Activated CD4-positive, alpha-beta T cell treated with anti-CD3 and anti-CD28 coated beads for 48 hours (primary cell): ENCODE measurements around the gene NPTXR.
"Not testable (repeated sequence)": the region's sequence is repeated elsewhere in the genome, so short reads cannot be mapped to it uniquely, and the experiment has no call there.

ENCODE experiments used
- DNase-seq: peaks from one replicate; pipeline ENCODE4 v3.0.0-alpha.2; 2020

Gene NPTXR

GRCh38 chr22:38868286-38868721 is 24.5 kb upstream of the NPTXR start:
- no peak for DNase-seq

GRCh38 chr22:38867471-38868285 is 23.9 kb upstream of the NPTXR start:
- no peak for DNase-seq

- no peak for DNase-seq
These were observed 23.3 kb upstream of the NPTXR start for GRCh38 chr22:38867124-38867455.

GRCh38 chr22:38866399-38867123 is 22.7 kb upstream of the NPTXR start:
- no peak for DNase-seq

GRCh38 chr22:38866024-38866398 is 22.2 kb upstream of the NPTXR start:
- DNase-seq = no peak

- DNase-seq = no peak
These were observed 21.6 kb upstream of the NPTXR start for GRCh38 chr22:38865201-38866023.

GRCh38 chr22:38864361-38865191 is 20.7 kb upstream of the NPTXR start:
- DNase-seq = no peak

- no peak for DNase-seq
These were observed 19.8 kb upstream of the NPTXR start for GRCh38 chr22:38863531-38864131.

- DNase-seq = no peak
These were observed 18.8 kb upstream of the NPTXR start for GRCh38 chr22:38862375-38863329.

- no peak for DNase-seq
These were observed 18.1 kb upstream of the NPTXR start for GRCh38 chr22:38861927-38862326.

- DNase-seq = no peak
These were observed 17.5 kb upstream of the NPTXR start for GRCh38 chr22:38861170-38861876.

- DNase-seq = no peak
These were observed 16.7 kb upstream of the NPTXR start for GRCh38 chr22:38860283-38861169.

- DNase-seq = no peak
These were observed 15.9 kb upstream of the NPTXR start for GRCh38 chr22:38859581-38860282.

- DNase-seq = no peak
These were observed 14.7 kb upstream of the NPTXR start for GRCh38 chr22:38858492-38858891.

- not testable (repeated sequence) for DNase-seq
These were observed 10.6 kb upstream of the NPTXR start for GRCh38 chr22:38854476-38854875.

- not testable (repeated sequence) for DNase-seq
These were observed 10.1 kb upstream of the NPTXR start for GRCh38 chr22:38853883-38854282.

- no peak for DNase-seq
These were observed 9.4 kb upstream of the NPTXR start for GRCh38 chr22:38853196-38853651.

- no peak for DNase-seq
These were observed 8.7 kb upstream of the NPTXR start for GRCh38 chr22:38852522-38852921.
